Peyer's patch (tissue), 4 donors: ENCODE results near the gene ERAL1.

Experiments used
- POLR2A ChIP-seq, 2 donors: fragments of 450-650 bp; IDR thresholded peaks; one replicate each; pipeline ENCODE4 v1.5.1; 2017; ENCODE audit warnings: antibody characterized with exemption in 2 of 2, mild to moderate bottlenecking in 2 of 2, moderate library complexity in 2 of 2
- TF ChIP-seq, protein P1 (sequence below), 6 experiments: fragments of 450-650 bp in 4 of 6; fragments of 200-600 bp in 2 of 6; sonication (generic) in 1 of 6; IDR thresholded peaks; one replicate each; pipeline ENCODE4 v1.5.1; 2017 to 2019; ENCODE audit warnings: antibody characterized with exemption in 6 of 6, mild to moderate bottlenecking in 3 of 6, moderate library complexity in 1 of 6

DNA sequence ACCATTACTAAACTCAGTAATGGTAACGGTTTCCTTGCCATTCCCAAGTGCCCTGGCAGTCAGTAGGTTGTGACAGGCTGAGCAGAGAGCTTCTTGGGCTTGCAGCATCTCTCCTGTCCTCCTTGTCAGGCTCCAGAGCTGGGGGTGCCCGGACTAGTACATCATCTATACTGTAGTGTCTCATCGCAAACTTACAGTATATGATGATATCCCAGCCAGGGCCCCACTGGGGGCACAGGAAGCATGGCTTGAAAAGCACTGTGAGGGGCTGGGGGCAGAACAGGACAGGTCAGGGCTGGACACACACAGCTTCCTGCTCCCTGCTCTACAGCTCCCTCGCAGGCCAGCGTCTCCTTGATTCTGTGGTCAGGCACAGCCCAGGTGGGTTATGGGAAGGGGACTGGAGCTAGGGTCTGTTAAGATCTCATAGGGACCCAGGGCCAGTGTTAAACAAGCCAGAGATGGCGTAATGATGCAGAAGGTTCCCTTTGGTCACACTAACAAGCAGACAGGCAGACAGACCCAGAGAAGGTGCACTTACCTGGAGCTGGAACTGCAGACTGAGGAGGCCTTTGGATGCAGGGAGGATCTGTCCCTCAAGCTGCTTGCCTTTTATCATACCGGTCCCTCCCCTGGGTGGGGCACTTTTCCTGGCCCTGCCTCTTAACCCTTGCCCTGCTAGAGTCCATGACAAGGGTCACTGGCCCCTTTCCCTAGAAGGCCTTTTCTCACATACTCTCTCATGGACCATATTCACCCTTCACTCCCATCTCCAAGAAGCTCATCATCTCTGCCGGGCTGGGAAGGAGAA lies 6.8 kb downstream of the ERAL1 start:
- TF ChIP-seq, protein P1, sequence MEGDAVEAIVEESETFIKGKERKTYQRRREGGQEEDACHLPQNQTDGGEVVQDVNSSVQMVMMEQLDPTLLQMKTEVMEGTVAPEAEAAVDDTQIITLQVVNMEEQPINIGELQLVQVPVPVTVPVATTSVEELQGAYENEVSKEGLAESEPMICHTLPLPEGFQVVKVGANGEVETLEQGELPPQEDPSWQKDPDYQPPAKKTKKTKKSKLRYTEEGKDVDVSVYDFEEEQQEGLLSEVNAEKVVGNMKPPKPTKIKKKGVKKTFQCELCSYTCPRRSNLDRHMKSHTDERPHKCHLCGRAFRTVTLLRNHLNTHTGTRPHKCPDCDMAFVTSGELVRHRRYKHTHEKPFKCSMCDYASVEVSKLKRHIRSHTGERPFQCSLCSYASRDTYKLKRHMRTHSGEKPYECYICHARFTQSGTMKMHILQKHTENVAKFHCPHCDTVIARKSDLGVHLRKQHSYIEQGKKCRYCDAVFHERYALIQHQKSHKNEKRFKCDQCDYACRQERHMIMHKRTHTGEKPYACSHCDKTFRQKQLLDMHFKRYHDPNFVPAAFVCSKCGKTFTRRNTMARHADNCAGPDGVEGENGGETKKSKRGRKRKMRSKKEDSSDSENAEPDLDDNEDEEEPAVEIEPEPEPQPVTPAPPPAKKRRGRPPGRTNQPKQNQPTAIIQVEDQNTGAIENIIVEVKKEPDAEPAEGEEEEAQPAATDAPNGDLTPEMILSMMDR (IDR thresholded peaks at IDR 0.05) = no peak
- TF ChIP-seq POLR2A (IDR thresholded peaks at IDR 0.05) = peak; percentile 48 to 71
